Activated CD4-positive, alpha-beta T cell treated with anti-CD3 and anti-CD28 coated beads for 48 hours (primary cell): ENCODE results near the gene QPRT.
"Not testable (repeated sequence)": the region's sequence is repeated elsewhere in the genome, so short reads cannot be mapped to it uniquely, and the experiment has no call there.

Source experiments
- DNase-seq: peaks from one replicate; pipeline ENCODE4 v3.0.0-alpha.2; 2020

QPRT gene

GRCh38 chr16:29720703-29721102 lies 41.7 kb downstream of the QPRT start:
- no peak for DNase-seq

GRCh38 chr16:29721167-29721879 lies 42.3 kb downstream of the QPRT start:
- DNase-seq: peak; percentile 54

GRCh38 chr16:29726845-29727377 lies 47.9 kb downstream of the QPRT start:
- DNase-seq: no peak

- DNase-seq: no peak
Observed at GRCh38 chr16:29727452-29727851, 48.5 kb downstream of the QPRT start.

GRCh38 chr16:29729116-29729521 lies 50.1 kb downstream of the QPRT start:
- DNase-seq: no peak

- no peak for DNase-seq
Observed at GRCh38 chr16:29730649-29731048, 51.7 kb downstream of the QPRT start.

GRCh38 chr16:29731768-29732601 lies 53.0 kb downstream of the QPRT start:
- DNase-seq: peak; percentile 89

- no peak for DNase-seq
Observed at GRCh38 chr16:29734786-29735185, 55.8 kb downstream of the QPRT start.

GRCh38 chr16:29736112-29736511 lies 57.1 kb downstream of the QPRT start:
- no peak for DNase-seq

GRCh38 chr16:29736764-29737163 lies 57.8 kb downstream of the QPRT start:
- no peak for DNase-seq

- DNase-seq: no peak
Observed at GRCh38 chr16:29737713-29738112, 58.7 kb downstream of the QPRT start.

- DNase-seq: peak; percentile 39
Observed at GRCh38 chr16:29738514-29738913, 59.5 kb downstream of the QPRT start.

GRCh38 chr16:29739927-29740629 lies 61.1 kb downstream of the QPRT start:
- not testable (repeated sequence) for DNase-seq

- DNase-seq: not testable (repeated sequence)
Observed at GRCh38 chr16:29740630-29741015, 61.6 kb downstream of the QPRT start.

- no peak for DNase-seq
Observed at GRCh38 chr16:29742683-29743275, 63.8 kb downstream of the QPRT start.

GRCh38 chr16:29743475-29743826 lies 64.5 kb downstream of the QPRT start:
- no peak for DNase-seq

- DNase-seq: peak; percentile 46
Observed at GRCh38 chr16:29743827-29744531, 65.0 kb downstream of the QPRT start.

- DNase-seq: peak; percentile 15
Observed at GRCh38 chr16:29744541-29745101, 65.6 kb downstream of the QPRT start.

- peak; percentile 60 for DNase-seq
Observed at GRCh38 chr16:29745121-29745852, 66.3 kb downstream of the QPRT start.

- DNase-seq: peak; percentile 87
Observed at GRCh38 chr16:29745853-29746345, 66.9 kb downstream of the QPRT start, which contains the start of gene C16orf54. Gene C16orf54, minus strand, starts transcription at chr16:29745990. Its CDS starts 1,039 bp downstream, at chr16:29744951.

- DNase-seq: not testable (repeated sequence)
Observed at GRCh38 chr16:29746518-29746917, 67.5 kb downstream of the QPRT start.
